K562 (cell line): ENCODE measurements around the gene ARF1. TPM values are rescaled to one million over a fixed set of nuclear protein-coding genes. Genes with fewer than 3 reads are reported as not detected.

Experiments used
- ELF1 ChIP-seq: fragments of 200-800 bp; sonication (Bioruptor generic); IDR thresholded peaks from 2 replicates; pipeline ENCODE4 v1.6.1; 2016; ENCODE audit warnings: missing genetic modification characterization, missing compliant biosample characterization
- ILF3 ChIP-seq: fragments of 450-650 bp; IDR thresholded peaks from 2 replicates; pipeline ENCODE4 v1.6.1; 2018; ENCODE audit warnings: antibody characterized with exemption, mild to moderate bottlenecking, moderate library complexity, borderline replicate concordance
- MCM7 ChIP-seq, 2 experiments: fragments of 450-650 bp; IDR thresholded peaks; 2 replicates each; pipeline ENCODE4 v1.6.1; 2016 to 2018
- NFATC3 ChIP-seq: fragments of 450-650 bp; IDR thresholded peaks from 2 replicates; pipeline ENCODE4 v1.6.1; 2017; ENCODE audit warnings: mild to moderate bottlenecking
- SIRT6 ChIP-seq: IDR thresholded peaks from one replicate; pipeline ENCODE4 v1.6.1; 2012; ENCODE audit warnings: low read depth, mild to moderate bottlenecking, control low read depth, inconsistent platforms, low read length, moderate library complexity
- SMARCE1 ChIP-seq: fragments of 450-650 bp; IDR thresholded peaks from 2 replicates; pipeline ENCODE4 v1.7.1; 2016; ENCODE audit warnings: mild to moderate bottlenecking
- YY1 ChIP-seq, 3 experiments: IDR thresholded peaks; 2 replicates each; pipeline ENCODE4 v1.6.1; 2011; ENCODE audit warnings: low read length in 2 of 3, mild to moderate bottlenecking in 2 of 3, moderate library complexity in 2 of 3, borderline replicate concordance in 1 of 3, control low read depth in 1 of 3, low read depth in 1 of 3; ENCODE audit not compliant: insufficient read depth in 3 of 3, insufficient replicate concordance in 2 of 3, control insufficient read depth in 1 of 3, insufficient read length in 1 of 3; ENCODE audit errors: extremely low read depth in 1 of 3
- ZNF174 ChIP-seq: fragments of 250-450 bp; sonication (Bioruptor Pico); IDR thresholded peaks from 2 replicates; pipeline ENCODE4 v1.4.0; 2020; ENCODE audit warnings: mild to moderate bottlenecking
- ZNF253 ChIP-seq: fragments of 250-450 bp; sonication (Bioruptor Pico); conservative IDR thresholded peaks from 2 replicates; pipeline ENCODE4 v1.6.1; 2021; ENCODE audit warnings: mild to moderate bottlenecking
- ZNF668 ChIP-seq: fragments of 250-450 bp; sonication (Bioruptor Pico); IDR thresholded peaks from 2 replicates; pipeline ENCODE4 v1.8.0; 2022; ENCODE audit warnings: mild to moderate bottlenecking, inconsistent platforms
- ZNF778 ChIP-seq: fragments of 450-650 bp; formaldehyde crosslinking; IDR thresholded peaks from 2 replicates; pipeline ENCODE4 v1.4.0; 2020; ENCODE audit warnings: mild to moderate bottlenecking, moderate library complexity
- polyA plus RNA-seq, 8 experiments: library from polyadenylated mRNA; depleted of rRNA in 4 of 8; stranded (reverse) in 5 of 8; unstranded in 3 of 8; fragments of >200 nt; fragmentation: Nextera tagmentation in 2 of 8; fragmentation: Illumina TruSeq in 1 of 8; extraction: Ambion mirVana in 2 of 8; extraction: Trizol in 1 of 8; gene quantifications; 2 replicates each; pipeline versions ENCODE4 v1.2.1 to v1.2.3, GENCODE V29; 2011 to 2014; ENCODE audit warnings: inconsistent platforms in 1 of 8, missing spikeins in 1 of 8
- total RNA-seq, 7 experiments: library from RNA; depleted of rRNA in 6 of 7; stranded (reverse); fragments of >200 nt in 6 of 7; fragmentation: Illumina TruSeq in 2 of 7; extraction: Trizol in 2 of 7; gene quantifications; 2 replicates each; pipeline versions ENCODE4 v1.2.1 to v1.2.3, GENCODE V29; 2011 to 2021; ENCODE audit warnings: low replicate concordance in 1 of 7
- TF ChIP-seq, protein P1 (sequence below): fragments of 250-450 bp; sonication (Bioruptor Pico); IDR thresholded peaks from 2 replicates; pipeline ENCODE4 v1.5.0; 2021; ENCODE audit warnings: mild to moderate bottlenecking, moderate library complexity
- TF ChIP-seq, protein P2 (sequence below), 2 experiments: fragments of 450-650 bp; conservative IDR thresholded peaks; 2 replicates each; pipeline ENCODE4 v1.6.1; 2017; ENCODE audit warnings: mild to moderate bottlenecking in 2 of 2, moderate library complexity in 2 of 2
- TF ChIP-seq, protein P3 (sequence below): fragments of 200-800 bp; sonication (Bioruptor generic); IDR thresholded peaks from 2 replicates; pipeline ENCODE4 v1.6.1; 2017; ENCODE audit warnings: missing genetic modification characterization, missing compliant biosample characterization
- TF ChIP-seq, protein P4 (sequence below): sonication (generic); formaldehyde crosslinking; IDR thresholded peaks from 2 replicates; pipeline ENCODE4 v1.8.1; 2023; ENCODE audit warnings: mild to moderate bottlenecking, missing genetic modification reagents
- TF ChIP-seq, protein P5 (sequence below), 2 experiments: IDR thresholded peaks; 2 replicates each; pipeline ENCODE4 v1.6.1; 2011; ENCODE audit warnings: borderline replicate concordance in 1 of 2, control low read depth in 1 of 2, low read depth in 1 of 2, low read length in 1 of 2, mild to moderate bottlenecking in 1 of 2, mixed read lengths in 1 of 2, moderate library complexity in 1 of 2; ENCODE audit not compliant: insufficient read depth in 1 of 2, insufficient read length in 1 of 2, poor library complexity in 1 of 2, severe bottlenecking in 1 of 2; ENCODE audit errors: extremely low read depth in 1 of 2

ARF1 gene
- total and polyA plus RNA-seq, 9 of the 15 experiments (the other 6 are each of a cell fraction or from before 2014, with no cell fraction given): 69.8 to 593 (median 325) TPM

DNA sequence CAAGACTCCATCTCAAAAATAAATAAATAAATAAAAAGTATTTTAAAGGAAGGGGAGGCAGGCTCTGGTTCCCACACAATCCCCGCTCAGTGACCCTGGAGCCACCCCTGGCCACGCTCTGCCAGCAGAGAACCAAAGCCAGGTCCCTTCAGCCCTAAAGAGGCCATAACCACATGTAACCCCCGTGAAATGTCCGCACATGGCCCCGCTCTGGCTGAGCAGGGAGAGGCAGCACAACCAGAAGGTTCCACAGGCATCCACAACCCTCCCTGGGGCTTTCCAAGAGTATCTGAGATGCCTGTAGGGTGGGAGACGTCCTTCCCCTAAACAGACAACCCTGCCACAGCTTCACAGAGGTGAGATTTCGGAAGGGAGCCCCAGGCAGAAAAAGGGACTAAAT lies 1.4 kb upstream of the ARF1 start (continued):
- TF ChIP-seq, protein P1, sequence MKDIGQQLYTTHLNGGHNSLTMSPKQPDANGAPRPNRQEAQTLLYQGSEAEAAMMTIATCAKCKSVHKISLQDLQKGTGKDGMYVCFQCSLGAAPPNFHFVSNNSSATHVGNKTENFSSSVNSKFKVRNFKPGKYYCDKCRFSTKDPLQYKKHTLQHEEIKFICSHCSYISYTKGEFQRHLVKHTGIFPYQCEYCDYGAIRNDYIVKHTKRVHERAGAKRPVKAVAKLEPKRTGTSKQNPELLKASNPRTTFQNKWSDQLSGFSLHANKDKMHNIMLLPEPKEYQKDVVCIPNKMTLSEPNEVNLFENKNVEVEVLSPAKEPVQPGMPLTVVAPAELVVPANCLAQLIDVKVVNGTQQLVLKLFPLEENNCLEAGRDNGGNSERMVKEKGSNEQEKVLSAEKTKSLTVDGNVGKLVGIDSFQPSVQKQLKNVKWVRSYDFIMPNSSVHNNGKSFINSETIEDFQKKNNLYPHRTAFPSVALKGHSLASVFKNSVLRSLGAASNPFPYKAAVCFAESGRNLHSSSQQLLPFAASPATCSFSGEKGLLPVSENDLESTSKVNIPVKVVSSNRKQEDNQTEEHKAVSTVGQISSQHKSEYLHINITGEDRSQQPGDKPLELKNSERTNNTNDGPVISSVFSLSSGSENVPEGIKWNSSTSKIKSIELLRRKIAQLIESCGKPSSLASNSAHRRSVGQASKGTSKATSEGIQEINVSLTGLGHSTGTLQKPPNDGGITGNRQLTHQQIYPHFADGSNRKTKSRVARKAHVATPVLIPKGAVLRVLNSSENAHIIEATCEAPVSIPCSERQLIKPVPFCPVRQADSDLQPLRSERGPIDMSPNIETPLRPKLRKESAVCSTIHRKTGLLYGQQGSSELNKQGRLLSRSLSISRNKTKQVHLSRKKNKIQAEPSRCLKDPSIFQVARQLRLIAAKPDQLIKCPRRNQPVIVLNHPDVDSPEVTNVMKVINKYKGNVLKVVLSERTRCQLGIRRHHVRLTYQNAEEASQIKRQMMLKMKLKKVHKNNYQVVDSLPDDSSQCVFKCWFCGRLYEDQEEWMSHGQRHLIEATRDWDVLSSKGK (CRISPR knock-in tag): no peak
- TF ChIP-seq SMARCE1 (no peak), NFATC3 (no peak), YY1 (IDR thresholded peaks at IDR 0.05; ENCODE audit: borderline replicate concordance in 1 of 3, control insufficient read depth in 1 of 3, extremely low read depth in 1 of 3, insufficient read depth in 3 of 3, insufficient read length in 1 of 3, insufficient replicate concordance in 2 of 3, low read depth in 1 of 3, low read length in 2 of 3) (peak in 1 of 3 experiments; percentile 69), MCM7 (IDR thresholded peaks at IDR 0.05) (no peak), ZNF174 (CRISPR knock-in tag) (no peak), ZNF778 (CRISPR knock-in tag) (no peak), SIRT6 (no peak), ZNF253 (CRISPR knock-in tag) (no peak), ZNF668 (CRISPR knock-in tag) (no peak), ILF3 (no peak), ELF1 (tag) (no peak)
- TF ChIP-seq, protein P2, sequence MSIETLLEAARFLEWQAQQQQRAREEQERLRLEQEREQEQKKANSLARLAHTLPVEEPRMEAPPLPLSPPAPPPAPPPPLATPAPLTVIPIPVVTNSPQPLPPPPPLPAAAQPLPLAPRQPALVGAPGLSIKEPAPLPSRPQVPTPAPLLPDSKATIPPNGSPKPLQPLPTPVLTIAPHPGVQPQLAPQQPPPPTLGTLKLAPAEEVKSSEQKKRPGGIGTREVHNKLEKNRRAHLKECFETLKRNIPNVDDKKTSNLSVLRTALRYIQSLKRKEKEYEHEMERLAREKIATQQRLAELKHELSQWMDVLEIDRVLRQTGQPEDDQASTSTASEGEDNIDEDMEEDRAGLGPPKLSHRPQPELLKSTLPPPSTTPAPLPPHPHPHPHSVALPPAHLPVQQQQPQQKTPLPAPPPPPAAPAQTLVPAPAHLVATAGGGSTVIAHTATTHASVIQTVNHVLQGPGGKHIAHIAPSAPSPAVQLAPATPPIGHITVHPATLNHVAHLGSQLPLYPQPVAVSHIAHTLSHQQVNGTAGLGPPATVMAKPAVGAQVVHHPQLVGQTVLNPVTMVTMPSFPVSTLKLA (conservative IDR thresholded peaks at IDR 0.05): peak in 1 of 2 experiments; percentile 27; a peak in 2 of 4 replicates
- TF ChIP-seq, protein P3, sequence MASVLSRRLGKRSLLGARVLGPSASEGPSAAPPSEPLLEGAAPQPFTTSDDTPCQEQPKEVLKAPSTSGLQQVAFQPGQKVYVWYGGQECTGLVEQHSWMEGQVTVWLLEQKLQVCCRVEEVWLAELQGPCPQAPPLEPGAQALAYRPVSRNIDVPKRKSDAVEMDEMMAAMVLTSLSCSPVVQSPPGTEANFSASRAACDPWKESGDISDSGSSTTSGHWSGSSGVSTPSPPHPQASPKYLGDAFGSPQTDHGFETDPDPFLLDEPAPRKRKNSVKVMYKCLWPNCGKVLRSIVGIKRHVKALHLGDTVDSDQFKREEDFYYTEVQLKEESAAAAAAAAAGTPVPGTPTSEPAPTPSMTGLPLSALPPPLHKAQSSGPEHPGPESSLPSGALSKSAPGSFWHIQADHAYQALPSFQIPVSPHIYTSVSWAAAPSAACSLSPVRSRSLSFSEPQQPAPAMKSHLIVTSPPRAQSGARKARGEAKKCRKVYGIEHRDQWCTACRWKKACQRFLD (CRISPR knock-in tag): 0 out of 2 replicates have a peak, but pooled peaks have one; percentile 12
- TF ChIP-seq, protein P4, sequence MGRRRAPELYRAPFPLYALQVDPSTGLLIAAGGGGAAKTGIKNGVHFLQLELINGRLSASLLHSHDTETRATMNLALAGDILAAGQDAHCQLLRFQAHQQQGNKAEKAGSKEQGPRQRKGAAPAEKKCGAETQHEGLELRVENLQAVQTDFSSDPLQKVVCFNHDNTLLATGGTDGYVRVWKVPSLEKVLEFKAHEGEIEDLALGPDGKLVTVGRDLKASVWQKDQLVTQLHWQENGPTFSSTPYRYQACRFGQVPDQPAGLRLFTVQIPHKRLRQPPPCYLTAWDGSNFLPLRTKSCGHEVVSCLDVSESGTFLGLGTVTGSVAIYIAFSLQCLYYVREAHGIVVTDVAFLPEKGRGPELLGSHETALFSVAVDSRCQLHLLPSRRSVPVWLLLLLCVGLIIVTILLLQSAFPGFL (CRISPR knock-in tag): no peak
- TF ChIP-seq, protein P5, sequence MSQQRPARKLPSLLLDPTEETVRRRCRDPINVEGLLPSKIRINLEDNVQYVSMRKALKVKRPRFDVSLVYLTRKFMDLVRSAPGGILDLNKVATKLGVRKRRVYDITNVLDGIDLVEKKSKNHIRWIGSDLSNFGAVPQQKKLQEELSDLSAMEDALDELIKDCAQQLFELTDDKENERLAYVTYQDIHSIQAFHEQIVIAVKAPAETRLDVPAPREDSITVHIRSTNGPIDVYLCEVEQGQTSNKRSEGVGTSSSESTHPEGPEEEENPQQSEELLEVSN (IDR thresholded peaks at IDR 0.05; ENCODE audit: borderline replicate concordance in 1 of 2, extremely low read depth in 1 of 2, insufficient read depth in 1 of 2, insufficient read length in 1 of 2, low read depth in 1 of 2, low read length in 1 of 2, poor library complexity in 1 of 2, severe bottlenecking in 1 of 2): peak in 1 of 2 experiments; percentile 50
